ENCODE data around the gene EBI3.

The EBI3 gene

DNA sequence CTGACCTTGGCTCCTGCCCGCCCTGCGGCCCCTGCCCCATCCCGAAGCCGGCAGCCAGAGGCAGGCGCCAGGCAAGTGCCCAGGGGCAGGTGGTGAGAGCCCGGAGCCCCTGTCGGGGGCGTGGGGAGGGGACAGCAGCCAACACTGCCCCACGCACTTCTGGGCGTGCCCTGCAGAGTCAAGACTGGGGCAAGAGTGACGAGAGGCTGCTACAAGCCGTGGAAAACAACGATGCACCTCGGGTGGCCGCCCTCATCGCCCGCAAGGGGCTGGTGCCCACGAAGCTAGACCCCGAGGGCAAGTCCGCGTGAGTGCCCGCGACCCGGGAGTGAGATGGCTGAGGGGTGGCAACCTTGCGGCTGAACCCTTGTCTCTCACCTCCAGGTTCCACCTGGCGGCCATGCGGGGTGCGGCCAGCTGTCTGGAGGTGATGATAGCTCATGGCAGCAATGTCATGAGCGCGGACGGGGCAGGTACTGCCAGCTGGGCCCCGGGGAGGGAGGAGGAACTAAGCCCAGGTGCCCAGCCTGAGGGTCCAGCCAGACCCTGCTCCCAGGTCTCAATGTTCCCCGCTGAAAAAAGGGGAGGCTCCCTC, 29.5 kb upstream of the EBI3 start:
- CTCF ChIA-PET: interaction anchor here (1.2 to 7.5 kb wide), 7 partner anchors 9 to 214 kb away, joined by 3 to 61 read pairs (median 23); partner anchors contain the start of gene EEF2
- DNase-seq (ENCODE audit: low read depth, low spot score): no peak
- POLR2A ChIA-PET: no interaction called here
- H3K4me3 ChIP-seq (ENCODE audit: low read depth, low read length): no peak overlapping the region
- TF ChIP-seq, protein P1, sequence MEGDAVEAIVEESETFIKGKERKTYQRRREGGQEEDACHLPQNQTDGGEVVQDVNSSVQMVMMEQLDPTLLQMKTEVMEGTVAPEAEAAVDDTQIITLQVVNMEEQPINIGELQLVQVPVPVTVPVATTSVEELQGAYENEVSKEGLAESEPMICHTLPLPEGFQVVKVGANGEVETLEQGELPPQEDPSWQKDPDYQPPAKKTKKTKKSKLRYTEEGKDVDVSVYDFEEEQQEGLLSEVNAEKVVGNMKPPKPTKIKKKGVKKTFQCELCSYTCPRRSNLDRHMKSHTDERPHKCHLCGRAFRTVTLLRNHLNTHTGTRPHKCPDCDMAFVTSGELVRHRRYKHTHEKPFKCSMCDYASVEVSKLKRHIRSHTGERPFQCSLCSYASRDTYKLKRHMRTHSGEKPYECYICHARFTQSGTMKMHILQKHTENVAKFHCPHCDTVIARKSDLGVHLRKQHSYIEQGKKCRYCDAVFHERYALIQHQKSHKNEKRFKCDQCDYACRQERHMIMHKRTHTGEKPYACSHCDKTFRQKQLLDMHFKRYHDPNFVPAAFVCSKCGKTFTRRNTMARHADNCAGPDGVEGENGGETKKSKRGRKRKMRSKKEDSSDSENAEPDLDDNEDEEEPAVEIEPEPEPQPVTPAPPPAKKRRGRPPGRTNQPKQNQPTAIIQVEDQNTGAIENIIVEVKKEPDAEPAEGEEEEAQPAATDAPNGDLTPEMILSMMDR (IDR thresholded peaks at IDR 0.05; ENCODE audit: insufficient read depth, low read length, missing control alignments): no peak

DNA sequence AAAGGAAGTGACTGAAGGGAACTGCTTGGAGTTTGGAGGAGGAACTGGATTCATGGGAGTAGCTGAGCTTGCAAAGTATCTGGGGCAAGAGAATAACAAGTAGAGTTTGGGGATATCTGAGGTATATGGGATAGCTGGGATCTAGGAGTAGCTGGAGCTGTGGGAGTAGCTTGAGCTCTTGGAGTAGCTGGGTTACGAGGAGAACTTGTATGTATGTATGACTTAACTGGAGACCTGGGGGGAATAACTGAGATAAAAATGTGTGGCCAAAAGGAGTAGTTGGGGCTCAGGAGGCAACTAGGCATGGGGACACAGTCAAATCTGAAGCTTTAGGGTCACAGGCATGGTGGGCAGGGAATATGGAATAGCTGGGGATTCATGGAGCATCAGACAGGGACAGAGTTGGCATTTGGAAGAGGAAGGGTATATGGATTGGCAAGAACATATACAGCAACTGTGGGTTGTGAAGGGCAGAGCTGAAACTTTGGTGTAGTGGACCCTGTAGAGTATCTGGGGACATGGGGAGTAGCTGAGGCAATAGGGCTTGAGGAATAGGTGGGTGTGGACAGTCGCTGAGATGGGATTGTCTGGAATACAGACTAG, 28.3 kb upstream of the EBI3 start:
- DNase-seq (ENCODE audit: low read depth, low spot score): no peak
- H3K4me3 ChIP-seq (ENCODE audit: low read depth, low read length): no peak overlapping the region
- ChIA-PET CTCF (interaction anchor here (1.2 to 7.5 kb wide), 12 partner anchors 8 to 215 kb away, joined by 3 to 61 read pairs (median 7); partner anchors contain the start of genes EBI3 and EEF2), POLR2A (interaction anchor here (0.6 to 1.5 kb wide), 2 partner anchors 46 to 216 kb away, joined by 3 to 9 read pairs; partner anchors contain the start of genes EEF2 and YJU2)
- TF ChIP-seq, protein P1 (IDR thresholded peaks at IDR 0.05; ENCODE audit: insufficient read depth, low read length, missing control alignments): no peak

DNA sequence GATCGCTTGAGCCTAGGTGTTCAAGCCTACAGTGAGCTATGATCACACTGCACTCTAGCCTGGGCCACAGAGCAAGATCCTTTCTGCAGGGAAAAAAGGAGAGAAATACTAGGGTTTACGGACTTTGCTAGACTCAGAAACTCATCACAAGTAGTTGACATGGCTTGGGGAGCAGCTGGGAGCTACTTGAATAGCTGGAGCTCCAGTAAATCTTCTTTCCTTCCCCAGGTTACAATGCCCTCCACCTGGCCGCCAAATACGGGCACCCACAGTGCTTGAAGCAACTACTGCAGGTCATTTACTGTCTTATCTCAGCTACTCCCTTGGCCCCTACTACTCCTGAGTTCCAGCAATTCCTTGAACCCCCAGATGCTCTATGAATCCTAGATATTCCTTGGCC, 27.5 kb upstream of the EBI3 start:
- no peak for DNase-seq (ENCODE audit: low read depth, low spot score)
- H3K4me3 ChIP-seq (ENCODE audit: low read depth, low read length): no peak overlapping the region
- POLR2A ChIA-PET: interaction anchor here (0.6 to 1.5 kb wide), 2 partner anchors 46 to 217 kb away, joined by 3 to 9 read pairs; partner anchors contain the start of genes EEF2 and YJU2
- CTCF ChIA-PET: interaction anchor here (1.3 to 7.5 kb wide), 10 partner anchors 9 to 216 kb away, joined by 4 to 61 read pairs (median 15); partner anchors contain the start of genes EBI3, EEF2 and YJU2
- TF ChIP-seq, protein P1 (IDR thresholded peaks at IDR 0.05; ENCODE audit: insufficient read depth, low read length, missing control alignments): no peak

DNA sequence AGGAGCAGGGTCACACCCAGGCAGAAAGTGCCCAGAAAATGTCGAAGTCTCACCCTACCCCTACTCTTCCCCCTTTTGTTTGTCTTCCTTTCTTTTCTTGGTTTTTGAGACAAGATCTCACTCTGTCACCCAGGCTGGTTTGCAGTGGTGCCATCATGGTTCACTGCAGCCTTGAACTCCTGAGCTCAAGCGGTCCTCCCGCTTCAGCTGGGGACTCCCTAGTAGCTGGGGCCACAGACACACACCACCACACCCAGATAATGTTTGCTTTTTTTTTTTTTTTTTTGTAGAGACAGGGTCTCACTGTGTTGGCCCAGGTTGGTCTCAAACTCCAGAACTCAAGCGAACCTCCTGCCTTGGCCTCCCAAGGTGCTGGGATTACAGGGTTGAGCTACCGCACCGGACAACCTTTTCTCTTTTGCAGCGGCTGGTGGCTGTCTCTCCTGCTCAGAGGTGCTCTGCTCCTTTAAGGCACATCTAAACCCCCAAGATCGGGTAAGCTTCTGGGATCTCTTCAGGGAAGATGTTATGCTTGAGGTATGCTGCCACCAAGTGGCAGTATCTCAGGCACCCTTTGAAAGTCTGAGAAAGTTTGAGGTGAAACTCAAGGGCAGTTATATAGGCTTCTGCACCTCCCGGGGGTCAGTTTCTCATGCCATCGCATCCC, 22.4 kb upstream of the EBI3 start:
- TF ChIP-seq, protein P1 (IDR thresholded peaks at IDR 0.05; ENCODE audit: insufficient read depth, low read length, missing control alignments): no peak
- CTCF ChIA-PET: interaction anchor here (0.7 to 3.6 kb wide), 21 partner anchors 10 to 902 kb away, joined by 3 to 25 read pairs (median 4); partner anchors contain the start of genes EBI3, EEF2 and PIAS4

DNA sequence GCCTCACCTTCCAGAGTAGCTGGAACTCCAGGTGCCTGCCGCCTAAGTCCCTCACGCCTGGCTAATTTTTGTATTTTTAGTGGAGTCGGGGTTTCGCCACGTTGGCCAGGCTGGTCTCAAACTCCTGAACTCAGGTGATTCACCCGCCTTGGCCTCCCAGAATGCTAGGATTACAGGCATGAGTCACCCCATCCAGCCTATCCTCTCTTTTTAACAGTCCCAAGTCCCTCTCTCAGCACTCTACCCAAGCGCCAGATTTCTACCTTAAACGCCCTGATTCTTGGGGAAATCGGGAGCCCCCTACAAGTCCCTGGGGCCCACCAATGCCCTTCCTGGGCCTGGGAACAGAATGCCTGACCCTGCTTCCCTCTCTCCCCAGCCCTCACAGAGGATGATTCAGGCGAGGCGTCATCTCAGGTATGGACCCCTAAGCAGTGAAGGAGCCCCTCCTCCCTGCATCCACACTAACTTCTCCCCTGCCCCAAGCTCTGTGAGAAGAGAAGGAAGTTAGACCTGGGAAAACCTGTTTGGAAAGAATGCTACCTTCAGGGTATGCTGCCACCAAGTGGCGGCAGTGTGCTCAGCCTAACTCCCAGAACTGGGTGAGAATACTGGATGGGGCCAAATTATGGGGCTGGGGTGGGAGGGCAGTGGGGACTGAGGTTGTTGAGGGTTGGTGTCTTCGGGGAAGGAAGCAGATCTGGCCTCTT, 20.8 kb upstream of the EBI3 start:
- TF ChIP-seq, protein P1 (IDR thresholded peaks at IDR 0.05; ENCODE audit: insufficient read depth, low read length, missing control alignments): peak; percentile 64
- no peak for DNase-seq (ENCODE audit: low read depth, low spot score)
- ChIA-PET CTCF (interaction anchor here (0.8 to 3.6 kb wide), 15 partner anchors 8 to 223 kb away, joined by 3 to 25 read pairs (median 4); partner anchors contain the start of genes EBI3 and EEF2), POLR2A (no interaction called here)
- no peak overlapping the region for H3K4me3 ChIP-seq (ENCODE audit: low read depth, low read length)

More for the DNA sequence above, 22.4 kb upstream of the EBI3 start:
- DNase-seq (ENCODE audit: low read depth, low spot score): no peak
- no peak overlapping the region for H3K4me3 ChIP-seq (ENCODE audit: low read depth, low read length)
- POLR2A ChIA-PET: no interaction called here

Measured in AG04449 (cell line).